ENCODE data around the gene PRR5. TPM values are rescaled to one million over a fixed set of nuclear protein-coding genes. Genes with fewer than 3 reads are reported as not detected.
A peak's percentile ranks its signal among the peaks of the same experiment; 100 is the strongest.

Gene PRR5
- total and polyA plus RNA-seq, 2 of the 13 experiments (the other 11 are each of a cell fraction or from before 2014, with no cell fraction given) = 11.6 to 27.5 TPM

GRCh38 chr22:44704159-44705021 is 2.4 kb downstream of the PRR5 start:
- BruUV-seq (replicated peaks) = no TSS peak
- intact Hi-C loops (cut with micrococcal nuclease; ENCODE audit: unreplicated experiment) (no loop called here), in situ Hi-C loops (cut with HindIII; ENCODE audit: extremely low pct_ligation_motif_present, low pct_unique_long_range_greater_than_20kb) (no loop called here)
- no peak overlapping the region for H3K9ac ChIP-seq (ENCODE audit: insufficient read depth, low read depth, low read length)
- no peak for DNase-seq (ENCODE audit: low spot score)
- ChIA-PET CTCF (ENCODE audit: low intra/inter-chr PET ratio, low total read pairs) (no interaction called here), POLR2A (no interaction called here)
- H3K79me2 ChIP-seq (ENCODE audit: insufficient read depth, low read length) = peaks cover 21% of the 10 kb centered on the region
- H3K27me3 ChIP-seq (ENCODE audit: control insufficient read depth in 1 of 2, insufficient read depth in 2 of 2, low read length in 2 of 2) = no peaks in the 10 kb centered on the region
- TF ChIP-seq, protein P1, sequence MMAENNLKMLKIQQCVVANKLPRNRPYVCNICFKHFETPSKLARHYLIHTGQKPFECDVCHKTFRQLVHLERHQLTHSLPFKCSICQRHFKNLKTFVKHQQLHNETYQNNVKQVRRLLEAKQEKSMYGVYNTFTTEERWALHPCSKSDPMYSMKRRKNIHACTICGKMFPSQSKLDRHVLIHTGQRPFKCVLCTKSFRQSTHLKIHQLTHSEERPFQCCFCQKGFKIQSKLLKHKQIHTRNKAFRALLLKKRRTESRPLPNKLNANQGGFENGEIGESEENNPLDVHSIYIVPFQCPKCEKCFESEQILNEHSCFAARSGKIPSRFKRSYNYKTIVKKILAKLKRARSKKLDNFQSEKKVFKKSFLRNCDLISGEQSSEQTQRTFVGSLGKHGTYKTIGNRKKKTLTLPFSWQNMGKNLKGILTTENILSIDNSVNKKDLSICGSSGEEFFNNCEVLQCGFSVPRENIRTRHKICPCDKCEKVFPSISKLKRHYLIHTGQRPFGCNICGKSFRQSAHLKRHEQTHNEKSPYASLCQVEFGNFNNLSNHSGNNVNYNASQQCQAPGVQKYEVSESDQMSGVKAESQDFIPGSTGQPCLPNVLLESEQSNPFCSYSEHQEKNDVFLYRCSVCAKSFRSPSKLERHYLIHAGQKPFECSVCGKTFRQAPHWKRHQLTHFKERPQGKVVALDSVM (CRISPR knock-in tag; IDR thresholded peaks at IDR 0.05) = no peak
- TF ChIP-seq ZNF263 (CRISPR knock-in tag; IDR thresholded peaks at IDR 0.05) = peak; percentile 52; the same call in 1 of the 2 replicates
- TF ChIP-seq ZNF670 (CRISPR knock-in tag; IDR thresholded peaks at IDR 0.05; ENCODE audit: borderline replicate concordance) = no peak
- no peak for TF ChIP-seq DBP (CRISPR knock-in tag; IDR thresholded peaks at IDR 0.05; ENCODE audit: not compliant biosample characterization)
- TF ChIP-seq JARID2 (CRISPR knock-in tag; IDR thresholded peaks at IDR 0.05; ENCODE audit: insufficient replicate concordance) = no peak
- no peak for TF ChIP-seq KLF6 (CRISPR knock-in tag; IDR thresholded peaks at IDR 0.05)
- ATAC-seq = no peak
- H3K9me3 ChIP-seq (ENCODE audit: low read length) = no peaks in the 10 kb centered on the region
- H3K4me3 ChIP-seq (replicated peaks in 1 of 3; ENCODE audit: insufficient read depth in 1 of 3, low read depth in 2 of 3, low read length in 3 of 3) = no peak overlapping the region
- H3K27ac ChIP-seq (ENCODE audit: extremely low read length, insufficient read depth, low read length) = no peak overlapping the region
- peaks cover 30% of the 10 kb centered on the region for H3K4me1 ChIP-seq (ENCODE audit: insufficient read depth, low read length)
- peaks cover 1 to 11% of the 10 kb centered on the region in 2 experiments; a peak in 2 of 5 replicates for H3K36me3 ChIP-seq (replicated peaks in 1 of 2; ENCODE audit: control insufficient read depth in 1 of 2, insufficient read depth in 2 of 2, low read length in 2 of 2)
- no peak overlapping the region for H2AFZ ChIP-seq (ENCODE audit: low read length)
- no peak overlapping the region for H3K4me2 ChIP-seq (ENCODE audit: low read depth, low read length)
- 94% methylated on average over 6 of the region's 16 CpGs for WGBS (ENCODE audit: low lambda C conversion rate)
- no peak for FAIRE-seq
- peaks cover 10% of the 10 kb centered on the region; the same call in 1 of the 2 replicates for H4K20me1 ChIP-seq (ENCODE audit: insufficient read depth, low read length)
